ENCODE results near the gene BRAP.
"Not testable (repeated sequence)": the region's sequence is repeated elsewhere in the genome, so short reads cannot be mapped to it uniquely, and the experiment has no call there.

The BRAP gene

GRCh38 chr12:111685811-111686573 is at the start of gene BRAP, which contains the start of gene ACAD10:
Gene BRAP (minus strand): TSS chr12:111685956. CDS start chr12:111685792, 164 bp downstream.
Gene ACAD10 (plus strand): TSS chr12:111686053. CDS start chr12:111692710, 6,657 bp downstream.
- DNase-seq = peak; percentile 95

GRCh38 chr12:111733340-111733915 is 47.7 kb upstream of the BRAP start:
- DNase-seq = no peak

- DNase-seq = no peak
Measured at GRCh38 chr12:111732786-111733185, 47.0 kb upstream of the BRAP start.

- DNase-seq = no peak
Measured at GRCh38 chr12:111730420-111730819, 44.7 kb upstream of the BRAP start.

GRCh38 chr12:111728795-111729194 is 43.0 kb upstream of the BRAP start:
- no peak for DNase-seq

GRCh38 chr12:111723646-111724360 is 38.0 kb upstream of the BRAP start:
- not testable (repeated sequence) for DNase-seq

- no peak for DNase-seq
Measured at GRCh38 chr12:111720457-111720856, 34.7 kb upstream of the BRAP start.

GRCh38 chr12:111719316-111719715 is 33.6 kb upstream of the BRAP start:
- DNase-seq = not testable (repeated sequence)

GRCh38 chr12:111715279-111715678 is 29.5 kb upstream of the BRAP start:
- no peak for DNase-seq

GRCh38 chr12:111706145-111706544 is 20.4 kb upstream of the BRAP start:
- DNase-seq = no peak

- no peak for DNase-seq
Measured at GRCh38 chr12:111705672-111706071, 19.9 kb upstream of the BRAP start.

GRCh38 chr12:111699962-111700361 is 14.2 kb upstream of the BRAP start:
- DNase-seq = no peak

- DNase-seq = no peak
Measured at GRCh38 chr12:111693818-111694217, 8.1 kb upstream of the BRAP start.

GRCh38 chr12:111692575-111693210 is 6.9 kb upstream of the BRAP start:
- no peak for DNase-seq

- DNase-seq = no peak
Measured at GRCh38 chr12:111691262-111691661, 5.5 kb upstream of the BRAP start.

- DNase-seq = no peak
Measured at GRCh38 chr12:111687952-111688351, 2.2 kb upstream of the BRAP start.

GRCh38 chr12:111687255-111687654 is 1.5 kb upstream of the BRAP start:
- no peak for DNase-seq

GRCh38 chr12:111686574-111687105 is 884 bp upstream of the BRAP start:
- no peak for DNase-seq

GRCh38 chr12:111685322-111685810 is 390 bp downstream of the BRAP start:
- no peak for DNase-seq

GRCh38 chr12:111684485-111685198 is 1.1 kb downstream of the BRAP start:
- DNase-seq = not testable (repeated sequence)

GRCh38 chr12:111677186-111677585 is 8.6 kb downstream of the BRAP start:
- no peak for DNase-seq

GRCh38 chr12:111673503-111673902 is 12.3 kb downstream of the BRAP start:
- DNase-seq = no peak

Measured in CD4-positive, alpha-beta T cell treated with Interleukin-6 for 4 hours (primary cell).